ENCODE data around the gene PSMD13. TPM values are rescaled to one million over a fixed set of nuclear protein-coding genes. Genes with fewer than 3 reads are reported as not detected.
A peak's percentile ranks its signal among the peaks of the same experiment; 100 is the strongest.

The PSMD13 gene
- total RNA-seq, 1 experiment from 2014 or later, result 179 TPM

DNA sequence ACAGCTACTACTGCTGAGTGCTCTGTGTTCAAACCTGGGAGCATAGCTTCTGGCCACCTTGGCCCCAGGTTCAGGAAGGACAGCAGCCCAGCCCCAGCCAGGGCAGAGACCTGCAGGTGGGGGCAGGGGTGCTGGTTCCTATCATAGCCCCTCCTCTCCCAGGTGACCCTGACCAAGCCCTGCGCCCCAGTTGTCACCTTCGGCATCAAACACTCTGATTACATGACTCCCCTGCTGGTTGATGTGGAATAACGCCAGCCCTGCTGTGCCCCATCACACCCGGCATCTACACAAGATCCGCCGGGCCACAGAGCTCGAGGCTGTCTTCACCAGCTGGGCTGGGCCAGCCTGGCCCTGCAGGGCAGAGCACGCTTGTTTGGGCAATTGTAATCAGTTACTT lies 37.0 kb upstream of the PSMD13 start:
- ChIA-PET RAD21 (ENCODE audit: low non-redundant PET in 1 of 2, low total read pairs in 2 of 2, uncharacterized antibody in 2 of 2, unreplicated experiment in 2 of 2) (no interaction called here), POLR2A (no interaction called here), CTCF (no interaction called here)
- ATAC-seq, result peak; percentile 35; the same call in 1 of the 2 replicates
- H3K9me3 ChIP-seq (ENCODE audit: control insufficient read depth in 1 of 2, insufficient read depth in 1 of 2, low read depth in 1 of 2, low read length in 2 of 2), result no peaks in the 10 kb centered on the region
- BruUV-seq (replicated peaks), result no TSS peak
- no peak overlapping the region for H3K4me3 ChIP-seq (replicated peaks in 1 of 2; ENCODE audit: low read depth in 1 of 2, low read length in 2 of 2)
- no peak overlapping the region for H3K9ac ChIP-seq (ENCODE audit: low read length)
- no peak for DNase-seq (ENCODE audit: low read depth, low spot score)
- H3K79me2 ChIP-seq (ENCODE audit: insufficient read depth, low read length), result peaks cover 6% of the 10 kb centered on the region; the same call in 1 of the 2 replicates
- no peaks in the 10 kb centered on the region for H3K9me2 ChIP-seq (ENCODE audit: insufficient read depth)
- intact Hi-C loops (cut with micrococcal nuclease), result no loop called here
- H4K20me1 ChIP-seq (ENCODE audit: insufficient read depth), result no peaks in the 10 kb centered on the region
- H3K4me1 ChIP-seq (ENCODE audit: control insufficient read depth in 1 of 2, insufficient read depth in 2 of 2, low read length in 2 of 2), result no peaks in the 10 kb centered on the region
- H2AFZ ChIP-seq (ENCODE audit: low read depth, low read length, poor library complexity, severe bottlenecking), result no peak overlapping the region
- no peak overlapping the region for H3K27ac ChIP-seq (ENCODE audit: low read depth, low read length)
- no peaks in the 10 kb centered on the region for H3K27me3 ChIP-seq (ENCODE audit: insufficient read depth, low read length)
- no peak overlapping the region for H3K4me2 ChIP-seq (ENCODE audit: low read length)
- TF ChIP-seq YY1 (IDR thresholded peaks at IDR 0.05; ENCODE audit: extremely low read depth, insufficient replicate concordance, low read depth, low read length) (no peak), TCF7L2 (IDR thresholded peaks at IDR 0.05; ENCODE audit: borderline replicate concordance, extremely low read depth, insufficient read depth, insufficient read length) (no peak), SRF (IDR thresholded peaks at IDR 0.05; ENCODE audit: low read depth) (no peak), FOSL1 (IDR thresholded peaks at IDR 0.05; ENCODE audit: low read depth) (no peak), EZH2 (IDR thresholded peaks at IDR 0.05) (no peak), ELF1 (IDR thresholded peaks at IDR 0.05; ENCODE audit: borderline replicate concordance, low read depth) (no peak), JUND (IDR thresholded peaks at IDR 0.05) (no peak), ZFX (IDR thresholded peaks at IDR 0.05) (no peak), CEBPB (IDR thresholded peaks at IDR 0.05; ENCODE audit: low read depth) (no peak), POLR2A (IDR thresholded peaks at IDR 0.05; ENCODE audit: borderline replicate concordance, extremely low read depth, insufficient read depth, insufficient read length) (no peak), ZNF274 (IDR thresholded peaks at IDR 0.05; ENCODE audit: low read depth, low read length) (no peak), SIN3A (IDR thresholded peaks at IDR 0.05; ENCODE audit: low read depth) (no peak)
- TF ChIP-seq, protein P1, sequence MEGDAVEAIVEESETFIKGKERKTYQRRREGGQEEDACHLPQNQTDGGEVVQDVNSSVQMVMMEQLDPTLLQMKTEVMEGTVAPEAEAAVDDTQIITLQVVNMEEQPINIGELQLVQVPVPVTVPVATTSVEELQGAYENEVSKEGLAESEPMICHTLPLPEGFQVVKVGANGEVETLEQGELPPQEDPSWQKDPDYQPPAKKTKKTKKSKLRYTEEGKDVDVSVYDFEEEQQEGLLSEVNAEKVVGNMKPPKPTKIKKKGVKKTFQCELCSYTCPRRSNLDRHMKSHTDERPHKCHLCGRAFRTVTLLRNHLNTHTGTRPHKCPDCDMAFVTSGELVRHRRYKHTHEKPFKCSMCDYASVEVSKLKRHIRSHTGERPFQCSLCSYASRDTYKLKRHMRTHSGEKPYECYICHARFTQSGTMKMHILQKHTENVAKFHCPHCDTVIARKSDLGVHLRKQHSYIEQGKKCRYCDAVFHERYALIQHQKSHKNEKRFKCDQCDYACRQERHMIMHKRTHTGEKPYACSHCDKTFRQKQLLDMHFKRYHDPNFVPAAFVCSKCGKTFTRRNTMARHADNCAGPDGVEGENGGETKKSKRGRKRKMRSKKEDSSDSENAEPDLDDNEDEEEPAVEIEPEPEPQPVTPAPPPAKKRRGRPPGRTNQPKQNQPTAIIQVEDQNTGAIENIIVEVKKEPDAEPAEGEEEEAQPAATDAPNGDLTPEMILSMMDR (IDR thresholded peaks at IDR 0.05 in 2 of 3, conservative IDR thresholded peaks at IDR 0.05 in 1 of 3; ENCODE audit: borderline replicate concordance in 1 of 3, insufficient read depth in 1 of 3, low read depth in 2 of 3, low read length in 2 of 3), result no peak
- peaks cover 5 to 9% of the 10 kb centered on the region in 2 experiments; a peak in 3 of 4 replicates for H3K36me3 ChIP-seq (ENCODE audit: control insufficient read depth in 1 of 2, insufficient read depth in 2 of 2, low read length in 2 of 2)

Measured in HCT116 (cell line).